GM10266 (cell line): ENCODE data around the gene ARID1B.

Source experiments
- DNase-seq: peaks from one replicate; pipeline ENCODE4 v3.0.0; 2012; ENCODE audit errors: extremely low spot score
- CTCF ChIP-seq: IDR thresholded peaks from 2 replicates; pipeline ENCODE4 v1.5.1; 2012; ENCODE audit warnings: mild to moderate bottlenecking, low read depth; ENCODE audit not compliant: control insufficient read depth, insufficient read depth; ENCODE audit errors: missing control alignments

ARID1B gene

GRCh38 chr6:157116426-157116825, 339.2 kb downstream of the ARID1B start:
- no peak for DNase-seq
- TF ChIP-seq CTCF = no peak

- TF ChIP-seq CTCF = no peak
Measured at GRCh38 chr6:157117431-157118095, 340.4 kb downstream of the ARID1B start.

GRCh38 chr6:157119502-157120027, 342.4 kb downstream of the ARID1B start:
- no peak for DNase-seq
- no peak for TF ChIP-seq CTCF

More at GRCh38 chr6:157117431-157118095, 340.4 kb downstream of the ARID1B start:
- DNase-seq = no peak

- DNase-seq = no peak
- no peak for TF ChIP-seq CTCF
Measured at GRCh38 chr6:157120534-157121232, 343.5 kb downstream of the ARID1B start.

GRCh38 chr6:157121897-157122296, 344.7 kb downstream of the ARID1B start:
- DNase-seq = no peak
- no peak for TF ChIP-seq CTCF

GRCh38 chr6:157123234-157123633, 346.1 kb downstream of the ARID1B start:
- no peak for TF ChIP-seq CTCF
- DNase-seq = no peak
